CD8-positive, alpha-beta memory T cell (primary cell): ENCODE results near the gene AK3. TPM values are rescaled to one million over a fixed set of nuclear protein-coding genes. Genes with fewer than 3 reads are reported as not detected.

Experiments used
- CTCF ChIA-PET: fragments of 350-600 bp; sonication (Branson Sonifier 250); formaldehyde crosslinking; loops from one replicate; lab custom pipeline; 2021; ENCODE audit warnings: antibody characterized with exemption; lab: Charles Lee
- POLR2A ChIA-PET: fragments of 350-600 bp; sonication (Branson Sonifier 250); formaldehyde crosslinking; loops from one replicate; lab custom pipeline; 2021; ENCODE audit warnings: antibody characterized with exemption; lab: Charles Lee
- DNase-seq, 5 donors: peaks; one replicate each; pipeline versions ENCODE4 v3.0.0 to v3.0.0-alpha.2; 2020 to 2022; ENCODE audit warnings: mixed read lengths in 1 of 5
- H3K27ac ChIP-seq: one replicate; pipeline ENCODE4 v1.7.0; 2013; ENCODE audit warnings: low read depth, mild to moderate bottlenecking, low read length, moderate library complexity
- H3K27me3 ChIP-seq: 2 replicates; pipeline ENCODE4 v1.7.0; 2013; ENCODE audit warnings: low read length, mild to moderate bottlenecking; ENCODE audit not compliant: insufficient read depth, poor library complexity, severe bottlenecking
- H3K36me3 ChIP-seq: 2 replicates; pipeline ENCODE4 v1.7.0; 2013; ENCODE audit warnings: mild to moderate bottlenecking, low read length, moderate library complexity; ENCODE audit not compliant: insufficient read depth
- H3K4me1 ChIP-seq: 2 replicates; pipeline ENCODE4 v1.7.0; 2013; ENCODE audit warnings: mild to moderate bottlenecking, low read length, moderate library complexity; ENCODE audit not compliant: insufficient read depth
- H3K4me3 ChIP-seq: 2 replicates; pipeline ENCODE4 v1.7.0; 2013; ENCODE audit warnings: mild to moderate bottlenecking, low read length
- H3K9me3 ChIP-seq: 2 replicates; pipeline ENCODE4 v1.7.0; 2013; ENCODE audit warnings: mild to moderate bottlenecking, low read length
- H3K27ac Mint-ChIP-seq, 8 donors: one replicate each; pipeline ENCODE4 v1.8.0; 2020 to 2021; ENCODE audit warnings: mixed read lengths in 8 of 8, mild to moderate bottlenecking in 6 of 8, inconsistent platforms in 3 of 8, moderate library complexity in 3 of 8
- H3K27me3 Mint-ChIP-seq, 2 donors: one replicate each; pipeline ENCODE4 v1.8.0; 2020 to 2021; ENCODE audit warnings: mixed read lengths in 2 of 2, mild to moderate bottlenecking in 1 of 2, moderate library complexity in 1 of 2
- H3K36me3 Mint-ChIP-seq, 3 donors: one replicate each; pipeline ENCODE4 v1.8.0; 2020 to 2021; ENCODE audit warnings: mixed read lengths in 3 of 3, inconsistent platforms in 1 of 3, mild to moderate bottlenecking in 1 of 3
- H3K4me1 Mint-ChIP-seq, 3 donors: one replicate each; pipeline ENCODE4 v1.8.0; 2020 to 2021; ENCODE audit warnings: mixed read lengths in 3 of 3, inconsistent platforms in 1 of 3, mild to moderate bottlenecking in 1 of 3
- H3K4me3 Mint-ChIP-seq, 7 donors: one replicate each; pipeline ENCODE4 v1.8.0; 2020 to 2021; ENCODE audit warnings: mixed read lengths in 7 of 7, mild to moderate bottlenecking in 6 of 7, moderate library complexity in 4 of 7, inconsistent platforms in 2 of 7
- H3K9me3 Mint-ChIP-seq, 5 donors: one replicate each; pipeline ENCODE4 v1.8.0; 2020 to 2022; ENCODE audit warnings: mixed read lengths in 5 of 5, mild to moderate bottlenecking in 3 of 5, moderate library complexity in 2 of 5, inconsistent platforms in 1 of 5
- polyA plus RNA-seq: library from polyadenylated mRNA; unstranded; fragments of 300-500 nt; fragmentation: Illumina TruSeq; gene quantifications from one replicate; pipeline ENCODE4 v1.2.3, GENCODE V29; 2021
- total RNA-seq, 2 experiments: library from RNA; stranded (reverse); gene quantifications; one replicate each; pipeline ENCODE4 v1.2.3, GENCODE V29; 2021

Gene AK3
- total and polyA plus RNA-seq, 3 experiments from 2014 or later = 25.3 to 42.0 (median 29.8) TPM

DNA sequence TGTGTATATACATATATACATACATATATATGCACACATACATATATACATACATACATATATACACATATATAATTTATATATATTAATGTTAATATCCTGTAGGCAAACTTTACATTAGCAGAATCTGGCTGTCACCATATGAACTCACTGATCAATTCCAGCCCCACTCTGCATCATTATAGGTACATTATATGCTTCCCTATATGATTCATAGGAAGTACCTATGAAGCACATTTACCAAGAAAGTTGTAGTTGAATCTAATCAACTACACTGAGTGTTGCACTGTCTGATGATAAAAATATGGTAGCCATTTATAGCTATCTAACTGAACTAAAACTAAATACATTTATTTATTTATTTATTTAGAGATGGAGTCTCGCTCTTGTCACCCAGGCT lies 69.3 kb downstream of the AK3 start:
- no peaks in the 10 kb centered on the region for H3K9me3 ChIP-seq
- Mint-ChIP-seq H3K9me3 (no peaks in the 10 kb centered on the region), H3K36me3 (peaks cover 2 to 11% (median 2%) of the 10 kb centered on the region in 3 donors), H3K27me3 (peaks cover 10 to 12% of the 10 kb centered on the region in 2 donors), H3K27ac (no peak overlapping the region), H3K4me1 (peaks cover 8 to 19% (median 18%) of the 10 kb centered on the region in 3 donors), H3K4me3 (no peak overlapping the region)
- no peak overlapping the region for H3K4me3 ChIP-seq
- H3K27me3 ChIP-seq = no peaks in the 10 kb centered on the region
- H3K4me1 ChIP-seq = peaks cover 20% of the 10 kb centered on the region
- POLR2A ChIA-PET = no interaction called here
- H3K27ac ChIP-seq = no peak overlapping the region
- no peak for DNase-seq
- H3K36me3 ChIP-seq = no peaks in the 10 kb centered on the region
- CTCF ChIA-PET = no interaction called here

DNA sequence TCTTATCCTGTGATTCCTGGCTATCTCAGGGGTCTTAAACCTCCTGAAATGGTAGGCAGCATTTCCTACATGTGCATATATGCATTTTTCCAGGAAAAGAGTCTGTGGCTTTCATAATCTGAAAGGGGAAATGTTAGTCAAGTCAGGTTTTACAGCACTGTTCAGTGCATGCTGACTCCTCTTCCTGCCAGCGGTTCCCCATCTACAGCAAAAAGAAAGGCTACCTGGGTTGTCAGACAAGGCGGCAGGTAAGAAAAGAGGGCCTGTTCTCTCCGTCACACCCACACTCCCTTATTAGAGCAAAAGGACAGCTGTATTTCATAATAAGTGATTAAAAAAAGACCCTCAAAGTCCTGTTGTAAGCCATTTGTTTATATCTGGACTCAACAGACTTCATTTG lies 70.4 kb downstream of the AK3 start:
- Mint-ChIP-seq H3K4me3 (no peak overlapping the region), H3K9me3 (no peaks in the 10 kb centered on the region), H3K36me3 (peaks cover 0 to 8% (median under 1%) of the 10 kb centered on the region in 3 donors), H3K4me1 (peaks cover 20 to 30% (median 29%) of the 10 kb centered on the region in 3 donors), H3K27ac (no peak overlapping the region), H3K27me3 (peaks cover 8 to 11% of the 10 kb centered on the region in 2 donors)
- Histone ChIP-seq H3K4me3 (no peak overlapping the region), H3K27me3 (no peaks in the 10 kb centered on the region), H3K27ac (no peak overlapping the region), H3K4me1 (peaks cover 30% of the 10 kb centered on the region), H3K36me3 (no peaks in the 10 kb centered on the region), H3K9me3 (no peaks in the 10 kb centered on the region)
- no peak for DNase-seq
- ChIA-PET CTCF (no interaction called here), POLR2A (no interaction called here)

DNA sequence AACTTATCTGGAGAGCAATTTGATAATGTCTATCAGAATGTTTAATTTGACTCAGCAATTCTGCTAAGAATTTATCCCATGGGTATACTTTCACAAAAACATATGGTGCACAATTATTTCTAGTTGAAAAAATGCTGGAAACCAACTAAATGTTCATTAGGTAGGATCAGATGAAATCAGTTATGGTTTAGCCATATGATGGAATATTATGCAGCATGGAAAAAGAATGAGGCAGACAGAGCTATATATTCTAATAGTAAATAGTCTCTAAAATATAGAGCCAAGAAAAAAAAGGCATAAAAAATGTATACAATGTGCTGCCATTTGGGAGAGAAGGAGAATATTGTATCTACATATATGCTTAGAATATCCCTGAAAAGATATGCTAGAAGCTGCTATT lies 71.1 kb downstream of the AK3 start:
- no peak overlapping the region for H3K4me3 Mint-ChIP-seq
- H3K4me1 ChIP-seq = peaks cover 37% of the 10 kb centered on the region
- peaks cover 27 to 37% (median 36%) of the 10 kb centered on the region in 3 donors for H3K4me1 Mint-ChIP-seq
- ChIA-PET POLR2A (interaction anchor here (0.7 kb wide), 1 partner anchor 282 kb away, joined by 3 read pairs; no protein-coding TSS in a partner anchor), CTCF (no interaction called here)
- no peaks in the 10 kb centered on the region for H3K36me3 ChIP-seq
- peaks cover 0 to 5% (median 0%) of the 10 kb centered on the region in 3 donors for H3K36me3 Mint-ChIP-seq
- no peaks in the 10 kb centered on the region for H3K9me3 ChIP-seq
- H3K27ac ChIP-seq = no peak overlapping the region
- no peak overlapping the region for H3K4me3 ChIP-seq
- no peak overlapping the region for H3K27ac Mint-ChIP-seq
- peaks cover 6 to 11% of the 10 kb centered on the region in 2 donors for H3K27me3 Mint-ChIP-seq
- DNase-seq = no peak
- no peaks in the 10 kb centered on the region for H3K27me3 ChIP-seq
- H3K9me3 Mint-ChIP-seq = no peaks in the 10 kb centered on the region

DNA sequence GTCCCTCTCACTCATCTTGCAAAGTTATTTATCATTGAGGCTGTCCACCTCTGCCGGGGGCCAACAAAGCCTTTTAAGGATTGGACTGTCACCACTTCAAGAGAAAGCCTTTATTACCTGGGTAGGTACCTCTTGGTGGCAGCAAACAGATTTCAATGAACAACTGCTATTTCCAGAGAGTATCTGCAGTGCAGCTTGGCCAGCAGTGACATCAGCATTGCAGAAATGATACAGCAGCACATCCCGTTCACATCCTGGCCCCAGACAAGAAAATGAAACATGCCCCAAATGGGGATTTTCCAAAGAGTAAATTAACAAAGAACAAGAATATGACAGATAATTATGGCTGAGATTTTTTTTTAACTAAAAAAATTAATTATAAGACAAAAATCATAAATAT lies 72.4 kb downstream of the AK3 start:
- Mint-ChIP-seq H3K36me3 (peaks cover 0 to 5% (median 0%) of the 10 kb centered on the region in 3 donors), H3K4me1 (peaks cover 40 to 50% (median 49%) of the 10 kb centered on the region in 3 donors), H3K9me3 (no peaks in the 10 kb centered on the region), H3K27ac (no peak overlapping the region), H3K4me3 (peak overlapping the region in 1 of 7 donors; percentile 1), H3K27me3 (peaks cover 3 to 9% of the 10 kb centered on the region in 2 donors)
- Histone ChIP-seq H3K4me3 (no peak overlapping the region), H3K36me3 (no peaks in the 10 kb centered on the region), H3K4me1 (peaks cover 49% of the 10 kb centered on the region), H3K9me3 (no peaks in the 10 kb centered on the region), H3K27me3 (no peaks in the 10 kb centered on the region), H3K27ac (no peak overlapping the region)
- ChIA-PET CTCF (no interaction called here), POLR2A (interaction anchor here (1.1 kb wide), 1 partner anchor 11 kb away, joined by 5 read pairs; the partner anchor contains the start of gene CDC37L1)
- no peak for DNase-seq

DNA sequence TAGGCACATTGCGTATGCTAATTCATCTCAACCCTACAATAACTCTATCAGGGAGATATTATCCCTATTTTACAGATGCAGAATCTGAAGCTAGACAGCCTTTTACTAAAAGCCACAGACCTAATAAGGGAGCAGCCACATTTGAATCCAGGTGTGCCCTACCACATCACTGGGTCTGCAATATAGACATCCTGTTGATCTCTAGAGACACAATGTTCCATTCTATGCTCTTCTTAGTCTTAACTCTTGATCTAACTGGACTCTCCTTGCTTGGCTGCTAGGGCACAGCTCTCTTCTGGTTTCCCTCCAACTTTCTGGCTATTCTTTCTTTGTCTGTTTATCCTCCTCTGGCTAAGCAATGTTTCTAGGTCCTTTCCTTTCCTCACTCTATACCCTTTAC lies 73.3 kb downstream of the AK3 start:
- H3K4me1 Mint-ChIP-seq = peaks cover 49 to 59% (median 58%) of the 10 kb centered on the region in 3 donors

DNA sequence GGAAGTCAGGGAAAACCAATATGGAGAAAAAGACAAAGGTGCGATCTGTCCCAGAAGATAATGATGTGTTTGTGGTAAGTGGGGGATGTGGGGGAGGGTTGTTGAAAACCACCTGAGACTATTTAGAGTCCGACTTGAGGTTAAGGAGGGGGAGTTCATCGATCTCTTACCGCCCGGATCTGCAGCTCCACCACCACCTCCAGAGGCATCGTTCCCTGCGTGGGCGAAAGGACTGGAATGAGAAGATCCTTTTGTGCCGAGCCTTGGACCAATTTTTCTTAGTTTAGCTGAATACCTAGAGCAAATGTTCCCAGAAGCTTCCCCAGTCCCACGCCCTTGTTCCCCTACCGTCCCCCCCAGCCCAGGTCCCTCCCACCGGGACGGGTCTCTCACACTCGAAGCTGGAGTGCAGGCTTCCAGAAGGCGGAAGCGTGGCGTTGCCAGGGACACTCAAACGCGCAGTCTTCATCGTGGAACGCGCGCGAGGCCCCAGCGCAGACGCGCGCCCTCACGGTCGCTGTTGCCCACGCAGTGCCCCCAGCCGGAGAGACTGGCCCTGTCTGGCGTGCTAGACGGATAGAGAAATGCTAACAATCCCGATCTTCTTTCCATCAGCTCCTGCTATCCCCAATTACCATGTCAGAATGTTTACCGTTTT lies 74.8 kb downstream of the AK3 start, which contains the start of gene SPATA6L:
SPATA6L (minus strand) TSS at position 439 of the 658 bp plus-strand sequence; CDS start at position 209, 230 bp downstream.
- Histone ChIP-seq H3K27me3 (no peaks in the 10 kb centered on the region), H3K4me3 (peak within 1 kb of the TSS; percentile 58), H3K27ac (no peak within 1 kb of the TSS), H3K9me3 (no peaks in the 10 kb centered on the region), H3K36me3 (no peaks in the 10 kb centered on the region), H3K4me1 (peaks cover 57% of the 10 kb centered on the region)
- peaks cover 0 to 9% of the 10 kb centered on the region in 2 donors for H3K27me3 Mint-ChIP-seq
- peaks cover 58 to 72% (median 70%) of the 10 kb centered on the region in 3 donors for H3K4me1 Mint-ChIP-seq
- ChIA-PET CTCF (interaction anchor here (1.0 to 2.0 kb wide), 5 partner anchors 10 to 112 kb away, joined by 3 to 8 read pairs (median 3); partner anchors contain the start of gene CDC37L1), POLR2A (interaction anchor here (0.6 to 3.0 kb wide), 3 partner anchors 13 to 74 kb away, joined by 3 to 15 read pairs (median 14); partner anchors contain the start of genes AK3 and CDC37L1)
- peaks cover 0 to 5% (median 4%) of the 10 kb centered on the region in 3 donors for H3K36me3 Mint-ChIP-seq
- no peaks in the 10 kb centered on the region for H3K9me3 Mint-ChIP-seq
- peak; percentile 20 to 67 (median 33) for DNase-seq
- peak within 1 kb of the TSS; percentile 81 to 91 (median 88) for H3K4me3 Mint-ChIP-seq
- H3K27ac Mint-ChIP-seq = peak within 1 kb of the TSS; percentile 60 to 93 (median 80)

More for the DNA sequence above, 73.3 kb downstream of the AK3 start:
- POLR2A ChIA-PET = interaction anchor here (1.1 to 1.2 kb wide), 2 partner anchors 12 to 73 kb away, joined by 5 to 10 read pairs; partner anchors contain the start of gene CDC37L1
- peak in 2 of 5 donors; percentile 11 to 67 for DNase-seq
- Mint-ChIP-seq H3K27ac (peak overlapping the region in 3 of 8 donors; percentile 1 to 27 (median 7)), H3K9me3 (no peaks in the 10 kb centered on the region), H3K36me3 (peaks cover 0 to 5% (median 0%) of the 10 kb centered on the region in 3 donors), H3K4me3 (peak overlapping the region in 2 of 7 donors; percentile 2 to 12), H3K27me3 (peaks cover 3 to 9% of the 10 kb centered on the region in 2 donors)
- no peaks in the 10 kb centered on the region for H3K36me3 ChIP-seq
- H3K27ac ChIP-seq = no peak overlapping the region
- no peaks in the 10 kb centered on the region for H3K27me3 ChIP-seq
- H3K9me3 ChIP-seq = no peaks in the 10 kb centered on the region
- no peak overlapping the region for H3K4me3 ChIP-seq
- H3K4me1 ChIP-seq = peaks cover 57% of the 10 kb centered on the region
- CTCF ChIA-PET = no interaction called here

DNA sequence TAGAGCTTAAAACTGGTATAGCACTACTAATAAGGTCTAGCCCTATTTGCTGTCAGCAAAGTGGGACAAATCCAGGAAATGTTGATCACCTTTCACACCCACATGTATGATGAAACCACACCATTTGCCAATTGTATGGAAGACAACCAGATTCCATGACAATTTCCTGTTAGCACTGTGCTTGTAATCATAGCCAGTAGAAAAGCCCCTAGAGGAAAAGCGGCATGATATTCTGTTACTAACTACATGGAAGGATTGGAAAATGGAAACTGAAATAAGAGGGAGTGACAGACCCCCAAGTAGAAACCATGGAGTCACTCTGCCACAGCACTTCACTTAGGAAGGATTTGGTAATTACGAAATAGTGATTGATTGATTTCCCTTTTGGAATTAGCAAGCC lies 75.6 kb downstream of the AK3 start:
- no peaks in the 10 kb centered on the region for H3K36me3 ChIP-seq
- H3K4me1 Mint-ChIP-seq = peaks cover 58 to 74% (median 70%) of the 10 kb centered on the region in 3 donors
- no peaks in the 10 kb centered on the region for H3K27me3 ChIP-seq
- peak overlapping the region; percentile 11 to 93 (median 60) for H3K27ac Mint-ChIP-seq
- ChIA-PET CTCF (interaction anchor here (1.0 to 2.0 kb wide), 5 partner anchors 9 to 111 kb away, joined by 3 to 8 read pairs (median 4); partner anchors contain the start of gene CDC37L1), POLR2A (interaction anchor here (2.1 to 3.0 kb wide), 2 partner anchors 14 to 75 kb away, joined by 14 to 15 read pairs; partner anchors contain the start of genes AK3 and CDC37L1)
- H3K27me3 Mint-ChIP-seq = peaks cover 0 to 4% of the 10 kb centered on the region in 2 donors
- H3K4me3 Mint-ChIP-seq = peak overlapping the region; percentile 11 to 91 (median 85)
- peaks cover 57% of the 10 kb centered on the region for H3K4me1 ChIP-seq
- no peaks in the 10 kb centered on the region for H3K9me3 ChIP-seq
- no peak overlapping the region for H3K4me3 ChIP-seq
- H3K27ac ChIP-seq = no peak overlapping the region
- no peak for DNase-seq
- peaks cover 0 to 5% (median 4%) of the 10 kb centered on the region in 3 donors for H3K36me3 Mint-ChIP-seq
- H3K9me3 Mint-ChIP-seq = no peaks in the 10 kb centered on the region
